ENCODE results near the gene PFKP.

Gene PFKP

GRCh38 chr10:3162533-3162932 is 95.2 kb downstream of the PFKP start:
- no peak overlapping the region for H3K4me3 ChIP-seq (ENCODE audit: low read depth in 1 of 2, low read length in 1 of 2)
- peaks cover 83% of the 10 kb centered on the region for H3K36me3 ChIP-seq
- H3K9me3 ChIP-seq = no peaks in the 10 kb centered on the region
- TF ChIP-seq CTCF (IDR thresholded peaks at IDR 0.05) = no peak
- no peak overlapping the region for H3K27ac ChIP-seq
- no peaks in the 10 kb centered on the region for H3K4me1 ChIP-seq (ENCODE audit: control insufficient read depth in 1 of 2, insufficient read depth in 1 of 2, low read depth in 1 of 2, low read length in 1 of 2)
- H3K27me3 ChIP-seq = no peaks in the 10 kb centered on the region

- no peak for TF ChIP-seq CTCF (IDR thresholded peaks at IDR 0.05)
- Histone ChIP-seq H3K27ac (no peak overlapping the region), H3K9me3 (no peaks in the 10 kb centered on the region), H3K27me3 (no peaks in the 10 kb centered on the region), H3K4me1 (ENCODE audit: control insufficient read depth in 1 of 2, insufficient read depth in 1 of 2, low read depth in 1 of 2, low read length in 1 of 2) (no peaks in the 10 kb centered on the region), H3K36me3 (peaks cover 85% of the 10 kb centered on the region), H3K4me3 (ENCODE audit: low read depth in 1 of 2, low read length in 1 of 2) (no peak overlapping the region)
Measured at GRCh38 chr10:3163879-3164278, 96.5 kb downstream of the PFKP start.

- no peak for TF ChIP-seq CTCF (IDR thresholded peaks at IDR 0.05)
- no peaks in the 10 kb centered on the region for H3K27me3 ChIP-seq
- peaks cover 84% of the 10 kb centered on the region for H3K36me3 ChIP-seq
- H3K4me1 ChIP-seq (ENCODE audit: control insufficient read depth in 1 of 2, insufficient read depth in 1 of 2, low read depth in 1 of 2, low read length in 1 of 2) = no peaks in the 10 kb centered on the region
- no peak overlapping the region for H3K27ac ChIP-seq
- H3K9me3 ChIP-seq = no peaks in the 10 kb centered on the region
- H3K4me3 ChIP-seq (ENCODE audit: low read depth in 1 of 2, low read length in 1 of 2) = no peak overlapping the region
Measured at GRCh38 chr10:3165196-3165595, 97.8 kb downstream of the PFKP start.

- Histone ChIP-seq H3K27ac (no peak overlapping the region), H3K4me1 (ENCODE audit: control insufficient read depth in 1 of 2, insufficient read depth in 1 of 2, low read depth in 1 of 2, low read length in 1 of 2) (peaks cover 2 to 3% of the 10 kb centered on the region in 2 experiments), H3K27me3 (no peaks in the 10 kb centered on the region), H3K9me3 (no peaks in the 10 kb centered on the region), H3K4me3 (ENCODE audit: low read depth in 1 of 2, low read length in 1 of 2) (no peak overlapping the region), H3K36me3 (peaks cover 77% of the 10 kb centered on the region)
- TF ChIP-seq CTCF (IDR thresholded peaks at IDR 0.05) = no peak
Measured at GRCh38 chr10:3166496-3167290, 99.3 kb downstream of the PFKP start.

- TF ChIP-seq CTCF (IDR thresholded peaks at IDR 0.05) = no peak
- H3K36me3 ChIP-seq = peaks cover 70% of the 10 kb centered on the region
- H3K27me3 ChIP-seq = no peaks in the 10 kb centered on the region
- H3K9me3 ChIP-seq = no peaks in the 10 kb centered on the region
- H3K27ac ChIP-seq = no peak overlapping the region
- H3K4me1 ChIP-seq (ENCODE audit: control insufficient read depth in 1 of 2, insufficient read depth in 1 of 2, low read depth in 1 of 2, low read length in 1 of 2) = peaks cover 9 to 11% of the 10 kb centered on the region in 2 experiments
- no peak overlapping the region for H3K4me3 ChIP-seq (ENCODE audit: low read depth in 1 of 2, low read length in 1 of 2)
Measured at GRCh38 chr10:3167611-3168330, 100.4 kb downstream of the PFKP start.
